ENCODE data around the gene IGF2BP1. TPM values are rescaled to one million over a fixed set of nuclear protein-coding genes. Genes with fewer than 3 reads are reported as not detected.

IGF2BP1 gene
- total RNA-seq, 1 donor from 2014 or later = 260 TPM

GRCh38 chr17:48961516-48962233 lies 35.5 kb upstream of the IGF2BP1 start:
- Histone ChIP-seq H3K4me3 (ENCODE audit: insufficient read depth, low read depth, low read length) (peak overlapping the region; percentile 17), H3K27me3 (ENCODE audit: insufficient read depth, low read length) (no peaks in the 10 kb centered on the region), H3K4me1 (ENCODE audit: insufficient read depth, low read length) (peaks cover 16% of the 10 kb centered on the region), H3K4me2 (ENCODE audit: low read length) (peak overlapping the region; percentile 77), H2AFZ (ENCODE audit: low read depth, low read length) (peak overlapping the region; percentile 79), H4K20me1 (ENCODE audit: insufficient read depth, low read length) (no peaks in the 10 kb centered on the region), H3K9ac (ENCODE audit: low read length) (peak overlapping the region; percentile 50), H3K9me3 (ENCODE audit: insufficient read depth, low read depth, low read length) (no peaks in the 10 kb centered on the region), H3K79me2 (ENCODE audit: insufficient read depth, low read length) (no peaks in the 10 kb centered on the region), H3K27ac (ENCODE audit: low read depth, low read length) (peak overlapping the region; percentile 62), H3K36me3 (ENCODE audit: insufficient read depth, low read length) (no peaks in the 10 kb centered on the region)
- no peaks in the 10 kb centered on the region for H3K27me3 Mint-ChIP-seq (ENCODE audit: low read depth, unreplicated experiment)
- DNase-seq (ENCODE audit: low read depth) = peak; percentile 60
- H3K4me3 Mint-ChIP-seq (ENCODE audit: unreplicated experiment) = peak overlapping the region; percentile 54
- peaks cover 21% of the 10 kb centered on the region for H3K4me1 Mint-ChIP-seq (ENCODE audit: low read depth, unreplicated experiment)
- FAIRE-seq = no peak
- no peaks in the 10 kb centered on the region for H3K36me3 Mint-ChIP-seq (ENCODE audit: low read depth, unreplicated experiment)
- peak overlapping the region; percentile 84 for H3K27ac Mint-ChIP-seq (ENCODE audit: unreplicated experiment)
- TF ChIP-seq CTCF (IDR thresholded peaks at IDR 0.05; ENCODE audit: insufficient read depth, low read depth, low read length) = no peak
- TF ChIP-seq EZH2 (IDR thresholded peaks at IDR 0.05; ENCODE audit: insufficient read depth, low read length) = no peak
- no peaks in the 10 kb centered on the region for H3K9me3 Mint-ChIP-seq (ENCODE audit: unreplicated experiment)

GRCh38 chr17:48970224-48970623 lies 27.0 kb upstream of the IGF2BP1 start:
- H3K4me3 Mint-ChIP-seq (ENCODE audit: unreplicated experiment) = no peak overlapping the region
- no peak overlapping the region for H3K27ac ChIP-seq (ENCODE audit: low read depth, low read length)

More at GRCh38 chr17:48970224-48970623, 27.0 kb upstream of the IGF2BP1 start:
- Histone ChIP-seq H3K9me3 (ENCODE audit: insufficient read depth, low read depth, low read length) (no peaks in the 10 kb centered on the region), H3K27me3 (ENCODE audit: insufficient read depth, low read length) (no peaks in the 10 kb centered on the region), H4K20me1 (ENCODE audit: insufficient read depth, low read length) (no peaks in the 10 kb centered on the region), H3K4me1 (ENCODE audit: insufficient read depth, low read length) (peaks cover 28% of the 10 kb centered on the region), H3K79me2 (ENCODE audit: insufficient read depth, low read length) (no peaks in the 10 kb centered on the region), H3K36me3 (ENCODE audit: insufficient read depth, low read length) (no peaks in the 10 kb centered on the region), H2AFZ (ENCODE audit: low read depth, low read length) (peak overlapping the region; percentile 23), H3K4me2 (ENCODE audit: low read length) (no peak overlapping the region), H3K4me3 (ENCODE audit: insufficient read depth, low read depth, low read length) (no peak overlapping the region), H3K9ac (ENCODE audit: low read length) (no peak overlapping the region)
- Mint-ChIP-seq H3K9me3 (ENCODE audit: unreplicated experiment) (no peaks in the 10 kb centered on the region), H3K27me3 (ENCODE audit: low read depth, unreplicated experiment) (no peaks in the 10 kb centered on the region), H3K27ac (ENCODE audit: unreplicated experiment) (peak overlapping the region; percentile 62), H3K36me3 (ENCODE audit: low read depth, unreplicated experiment) (no peaks in the 10 kb centered on the region), H3K4me1 (ENCODE audit: low read depth, unreplicated experiment) (peaks cover 32% of the 10 kb centered on the region)
- no peak for TF ChIP-seq EZH2 (IDR thresholded peaks at IDR 0.05; ENCODE audit: insufficient read depth, low read length)
- TF ChIP-seq CTCF (IDR thresholded peaks at IDR 0.05; ENCODE audit: insufficient read depth, low read depth, low read length) = no peak
- FAIRE-seq (no peak), DNase-seq (ENCODE audit: low read depth) (no peak)

Data from astrocyte (in vitro differentiated cells and primary cell).